Measurements from ENCODE around the gene POLR1E. TPM values are rescaled to one million over a fixed set of nuclear protein-coding genes. Genes with fewer than 3 reads are reported as not detected.

Gene POLR1E
- total and polyA plus RNA-seq, 9 of the 15 experiments (the other 6 are each of a cell fraction or from before 2014, with no cell fraction given), result 18.9 to 102 (median 74.4) TPM

DNA sequence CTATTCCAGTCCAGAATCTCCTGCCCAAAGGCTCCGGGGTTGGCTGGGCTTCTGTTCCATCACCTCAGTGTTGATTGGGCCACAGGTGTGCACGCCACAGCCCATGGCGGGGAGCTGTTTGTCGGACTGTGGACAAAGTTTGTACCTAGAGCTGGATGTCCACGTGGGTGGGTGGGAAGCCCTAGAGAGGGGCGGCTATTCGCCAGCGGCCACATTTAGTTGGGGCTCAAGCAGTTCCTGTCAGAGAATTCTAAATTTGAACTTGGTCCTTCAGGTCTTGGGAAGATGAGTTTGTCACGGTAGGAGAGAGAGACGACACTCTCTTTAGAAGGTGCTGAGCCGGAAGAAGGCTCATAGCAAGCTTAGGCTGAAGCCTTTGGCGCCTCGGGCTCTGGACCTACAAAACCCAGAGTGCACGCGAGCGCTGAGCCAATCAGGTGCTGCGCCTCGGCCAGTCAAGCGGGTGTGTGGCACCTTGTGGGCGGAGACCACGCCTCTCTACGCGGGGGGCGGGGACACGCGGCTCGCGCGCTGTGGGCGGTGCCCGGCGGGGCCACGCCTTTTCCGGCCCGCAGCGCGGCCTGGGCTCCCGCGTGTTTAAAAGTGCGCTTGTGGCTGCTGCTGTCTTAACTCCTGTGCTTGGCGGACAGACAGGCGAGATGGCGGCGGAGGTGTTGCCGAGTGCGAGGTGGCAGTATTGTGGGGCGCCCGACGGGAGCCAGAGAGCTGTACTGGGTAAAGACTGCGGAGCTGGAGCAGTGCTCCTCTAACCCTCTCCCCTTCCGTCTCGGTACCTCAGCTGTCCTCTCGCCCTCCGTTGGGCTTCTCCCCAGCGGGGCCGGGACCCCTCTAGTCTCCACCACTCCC, at the start of gene POLR1E (continued):
- peak; percentile 29; the same call in 1 of the 2 replicates for TF ChIP-seq EHMT2 (IDR thresholded peaks at IDR 0.05)
- TF ChIP-seq FIP1L1 (IDR thresholded peaks at IDR 0.05; ENCODE audit: low read depth, low read length, poor library complexity, severe bottlenecking), result peak; percentile 76
- peak; percentile 72 for TF ChIP-seq PHF20 (IDR thresholded peaks at IDR 0.05; ENCODE audit: partially characterized antibody)
- TF ChIP-seq TAF1 (IDR thresholded peaks at IDR 0.05; ENCODE audit: control insufficient read depth, extremely low read depth, insufficient read depth, low read length, severe bottlenecking), result peak; percentile 84
- peak; percentile 79 for TF ChIP-seq CTBP1 (IDR thresholded peaks at IDR 0.05; ENCODE audit: borderline replicate concordance)
- TF ChIP-seq TCF7 (IDR thresholded peaks at IDR 0.05; ENCODE audit: borderline replicate concordance), result 0 out of 2 replicates have a peak, but pooled peaks have one; percentile 45
- no peak for TF ChIP-seq CBX8 (IDR thresholded peaks at IDR 0.05; ENCODE audit: borderline replicate concordance, extremely low read depth, low read depth, low read length, poor library complexity, severe bottlenecking)
- TF ChIP-seq, protein P1, sequence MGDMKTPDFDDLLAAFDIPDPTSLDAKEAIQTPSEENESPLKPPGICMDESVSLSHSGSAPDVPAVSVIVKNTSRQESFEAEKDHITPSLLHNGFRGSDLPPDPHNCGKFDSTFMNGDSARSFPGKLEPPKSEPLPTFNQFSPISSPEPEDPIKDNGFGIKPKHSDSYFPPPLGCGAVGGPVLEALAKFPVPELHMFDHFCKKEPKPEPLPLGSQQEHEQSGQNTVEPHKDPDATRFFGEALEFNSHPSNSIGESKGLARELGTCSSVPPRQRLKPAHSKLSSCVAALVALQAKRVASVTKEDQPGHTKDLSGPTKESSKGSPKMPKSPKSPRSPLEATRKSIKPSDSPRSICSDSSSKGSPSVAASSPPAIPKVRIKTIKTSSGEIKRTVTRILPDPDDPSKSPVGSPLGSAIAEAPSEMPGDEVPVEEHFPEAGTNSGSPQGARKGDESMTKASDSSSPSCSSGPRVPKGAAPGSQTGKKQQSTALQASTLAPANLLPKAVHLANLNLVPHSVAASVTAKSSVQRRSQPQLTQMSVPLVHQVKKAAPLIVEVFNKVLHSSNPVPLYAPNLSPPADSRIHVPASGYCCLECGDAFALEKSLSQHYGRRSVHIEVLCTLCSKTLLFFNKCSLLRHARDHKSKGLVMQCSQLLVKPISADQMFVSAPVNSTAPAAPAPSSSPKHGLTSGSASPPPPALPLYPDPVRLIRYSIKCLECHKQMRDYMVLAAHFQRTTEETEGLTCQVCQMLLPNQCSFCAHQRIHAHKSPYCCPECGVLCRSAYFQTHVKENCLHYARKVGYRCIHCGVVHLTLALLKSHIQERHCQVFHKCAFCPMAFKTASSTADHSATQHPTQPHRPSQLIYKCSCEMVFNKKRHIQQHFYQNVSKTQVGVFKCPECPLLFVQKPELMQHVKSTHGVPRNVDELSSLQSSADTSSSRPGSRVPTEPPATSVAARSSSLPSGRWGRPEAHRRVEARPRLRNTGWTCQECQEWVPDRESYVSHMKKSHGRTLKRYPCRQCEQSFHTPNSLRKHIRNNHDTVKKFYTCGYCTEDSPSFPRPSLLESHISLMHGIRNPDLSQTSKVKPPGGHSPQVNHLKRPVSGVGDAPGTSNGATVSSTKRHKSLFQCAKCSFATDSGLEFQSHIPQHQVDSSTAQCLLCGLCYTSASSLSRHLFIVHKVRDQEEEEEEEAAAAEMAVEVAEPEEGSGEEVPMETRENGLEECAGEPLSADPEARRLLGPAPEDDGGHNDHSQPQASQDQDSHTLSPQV (IDR thresholded peaks at IDR 0.05), result 0 out of 2 replicates have a peak, but pooled peaks have one; percentile 65
- TF ChIP-seq E2F3 (CRISPR knock-in tag; IDR thresholded peaks at IDR 0.05), result peak; percentile 44; the same call in 1 of the 2 replicates
- no peak for TF ChIP-seq ZBTB17 (CRISPR knock-in tag; IDR thresholded peaks at IDR 0.05)
- no peak for TF ChIP-seq IFI16 (CRISPR knock-in tag; IDR thresholded peaks at IDR 0.05)
- TF ChIP-seq PHF8 (IDR thresholded peaks at IDR 0.05; ENCODE audit: borderline replicate concordance, low read length), result peak; percentile 95
- no peak for TF ChIP-seq HDAC8 (tag; IDR thresholded peaks at IDR 0.05)
- TF ChIP-seq ZNF57 (CRISPR knock-in tag; IDR thresholded peaks at IDR 0.05), result no peak
- no peak for TF ChIP-seq SP2 (IDR thresholded peaks at IDR 0.05; ENCODE audit: extremely low read depth, low read depth, low read length, poor library complexity, severe bottlenecking)
- no peak for TF ChIP-seq ZNF436 (CRISPR knock-in tag; IDR thresholded peaks at IDR 0.05)
- TF ChIP-seq SAP30 (IDR thresholded peaks at IDR 0.05; ENCODE audit: borderline replicate concordance, insufficient read depth, low read depth, low read length, poor library complexity, severe bottlenecking), result peak; percentile 94
- TF ChIP-seq ZBTB7A (IDR thresholded peaks at IDR 0.05; ENCODE audit: borderline replicate concordance, control insufficient read depth, low read depth, low read length), result no peak
- TF ChIP-seq, protein P2, sequence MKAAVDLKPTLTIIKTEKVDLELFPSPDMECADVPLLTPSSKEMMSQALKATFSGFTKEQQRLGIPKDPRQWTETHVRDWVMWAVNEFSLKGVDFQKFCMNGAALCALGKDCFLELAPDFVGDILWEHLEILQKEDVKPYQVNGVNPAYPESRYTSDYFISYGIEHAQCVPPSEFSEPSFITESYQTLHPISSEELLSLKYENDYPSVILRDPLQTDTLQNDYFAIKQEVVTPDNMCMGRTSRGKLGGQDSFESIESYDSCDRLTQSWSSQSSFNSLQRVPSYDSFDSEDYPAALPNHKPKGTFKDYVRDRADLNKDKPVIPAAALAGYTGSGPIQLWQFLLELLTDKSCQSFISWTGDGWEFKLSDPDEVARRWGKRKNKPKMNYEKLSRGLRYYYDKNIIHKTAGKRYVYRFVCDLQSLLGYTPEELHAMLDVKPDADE (conservative IDR thresholded peaks at IDR 0.05; ENCODE audit: control insufficient read depth, low read depth, low read length), result peak; percentile 73; the same call in 1 of the 2 replicates
- TF ChIP-seq SIRT6 (IDR thresholded peaks at IDR 0.05; ENCODE audit: low read depth, low read length), result no peak
- TF ChIP-seq TAF9B (IDR thresholded peaks at IDR 0.05; ENCODE audit: partially characterized antibody), result no peak

Data from K562 (cell line).